ENCODE data around the gene PCNX2. TPM values are rescaled to one million over a fixed set of nuclear protein-coding genes. Genes with fewer than 3 reads are reported as not detected.
"Not testable (repeated sequence)": the region's sequence is repeated elsewhere in the genome, so short reads cannot be mapped to it uniquely, and the experiment has no call there.

PCNX2 gene
- total RNA-seq, 1 experiment from 2014 or later, result 11.0 TPM

DNA sequence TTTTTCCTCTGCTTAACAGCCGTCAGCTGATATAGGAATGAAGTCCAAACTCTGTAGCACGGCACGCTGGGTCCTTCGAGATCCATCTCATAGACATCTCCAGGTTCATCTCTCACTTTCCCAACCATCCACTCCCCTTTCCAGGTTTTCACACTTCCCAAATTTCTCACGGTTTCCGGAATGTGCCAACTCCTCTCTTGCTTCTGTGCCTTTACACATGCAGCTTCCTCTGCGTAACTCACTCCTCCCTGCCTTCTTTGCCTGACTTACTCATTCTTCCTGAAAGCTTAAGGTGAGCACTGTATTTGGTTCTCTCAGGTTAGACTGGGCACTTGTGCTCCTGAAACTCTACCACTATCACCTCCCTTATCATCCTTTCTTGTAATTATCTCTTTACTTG, 168.4 kb downstream of the PCNX2 start:
- Histone ChIP-seq H3K27me3 (replicated peaks) (no peaks in the 10 kb centered on the region), H3K27ac (no peak overlapping the region), H3K9me3 (replicated peaks) (no peaks in the 10 kb centered on the region), H3K36me3 (no peaks in the 10 kb centered on the region), H3K4me3 (no peak overlapping the region), H3K4me1 (replicated peaks) (no peaks in the 10 kb centered on the region)
- DNase-seq (ENCODE audit: low read depth in 1 of 2, low spot score in 2 of 2), result no peak

DNA sequence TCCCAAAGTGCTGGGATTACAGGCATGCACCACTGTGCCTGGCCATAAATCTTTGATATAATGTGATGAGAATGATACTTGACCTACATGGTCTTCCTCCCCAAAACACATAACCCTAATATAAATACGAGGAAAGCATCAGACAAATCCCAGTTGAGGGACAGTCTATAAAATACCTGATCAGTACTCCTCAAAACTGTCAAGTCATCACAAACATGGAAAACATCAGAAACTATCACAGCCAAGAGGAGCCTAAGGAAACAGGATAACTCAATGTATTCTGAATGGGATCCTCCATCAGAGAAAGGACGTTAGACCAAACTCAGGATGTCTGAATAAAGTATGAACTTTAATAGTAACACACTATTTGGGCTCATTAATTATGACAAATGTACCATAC, 172.7 kb downstream of the PCNX2 start:
- Histone ChIP-seq H3K9me3 (replicated peaks) (no peaks in the 10 kb centered on the region), H3K4me3 (no peak overlapping the region), H3K27me3 (replicated peaks) (no peaks in the 10 kb centered on the region), H3K4me1 (replicated peaks) (0 out of 2 replicates have a peak, but pooled peaks cover 6% of the 10 kb centered on the region), H3K36me3 (no peaks in the 10 kb centered on the region), H3K27ac (no peak overlapping the region)
- DNase-seq (ENCODE audit: low read depth in 1 of 2, low spot score in 2 of 2), result no peak

DNA sequence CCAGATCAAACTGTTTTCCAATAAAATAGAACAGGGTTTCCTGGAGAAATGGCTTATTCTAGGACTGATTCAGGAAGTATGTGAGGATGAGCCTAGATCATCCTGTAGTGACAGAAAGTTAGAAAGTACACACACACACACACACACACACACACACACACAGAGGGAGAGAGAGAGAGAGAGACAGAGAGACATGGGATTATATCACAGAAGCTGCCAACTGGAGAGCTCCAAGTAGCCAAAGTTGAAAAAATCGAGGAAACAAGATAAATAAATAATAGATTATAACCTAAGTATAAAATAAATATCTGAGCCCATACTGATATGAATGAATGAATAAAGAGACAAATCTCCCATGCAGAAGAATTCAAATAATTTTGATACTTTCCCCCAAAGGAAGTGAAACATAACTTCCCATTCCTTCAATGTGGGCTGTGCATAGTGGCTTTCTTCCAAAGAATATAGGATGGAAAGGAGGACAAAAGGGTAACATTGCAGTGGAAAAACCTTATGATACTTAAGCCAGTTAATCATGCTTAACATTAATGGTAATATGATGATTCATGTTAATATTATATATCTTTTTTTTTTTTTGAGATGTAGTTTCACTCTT, 173.5 kb downstream of the PCNX2 start:
- H3K4me1 ChIP-seq (replicated peaks), result 0 out of 2 replicates have a peak, but pooled peaks cover 6% of the 10 kb centered on the region
- no peaks in the 10 kb centered on the region for H3K36me3 ChIP-seq
- peak in 1 of 2 experiments; percentile 32 for DNase-seq (ENCODE audit: low read depth in 1 of 2, low spot score in 2 of 2)
- H3K4me3 ChIP-seq, result no peak overlapping the region
- H3K27ac ChIP-seq, result no peak overlapping the region
- no peaks in the 10 kb centered on the region for H3K9me3 ChIP-seq (replicated peaks)
- H3K27me3 ChIP-seq (replicated peaks), result no peaks in the 10 kb centered on the region

DNA sequence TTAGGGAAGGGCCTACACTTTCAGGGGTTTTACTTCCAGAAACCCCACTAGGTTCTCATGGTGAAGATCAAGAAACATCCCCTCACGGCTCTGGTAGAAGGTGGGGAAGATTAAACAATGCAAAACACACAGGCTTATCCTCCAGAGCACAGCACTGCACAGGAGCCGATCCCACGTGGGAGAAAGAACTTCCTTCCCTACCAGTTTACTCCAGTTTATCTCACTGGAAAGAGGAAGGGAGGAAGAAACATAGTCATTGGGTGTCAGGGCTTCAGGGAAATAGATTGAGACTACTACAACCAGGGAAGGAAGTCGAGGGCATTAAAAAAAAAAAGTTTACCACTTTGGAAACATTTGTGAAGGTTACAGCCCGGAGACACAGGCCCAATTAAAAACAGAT, 180.7 kb downstream of the PCNX2 start:
- H3K4me3 ChIP-seq, result no peak overlapping the region
- no peaks in the 10 kb centered on the region for H3K9me3 ChIP-seq (replicated peaks)
- H3K27ac ChIP-seq, result peak overlapping the region; percentile 100

DNA sequence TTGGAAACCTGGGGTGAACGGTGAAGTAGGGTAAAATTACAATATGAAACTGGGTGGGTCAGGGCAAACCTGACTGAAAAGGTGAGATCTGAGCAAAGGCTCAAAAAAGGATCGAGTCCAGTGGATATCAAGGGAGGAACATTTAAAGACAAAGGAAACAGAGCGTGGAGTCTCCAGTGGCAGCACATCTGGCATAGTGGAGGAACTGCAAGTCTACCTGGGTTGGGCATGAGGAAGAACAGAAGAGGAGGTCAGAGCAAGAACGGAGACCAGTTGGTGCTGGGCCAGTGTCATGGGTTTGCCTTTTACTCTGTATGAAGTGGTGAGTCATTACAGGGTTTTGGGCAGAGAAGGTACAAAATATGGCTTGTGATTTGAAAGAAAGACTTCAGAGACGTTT, 181.4 kb downstream of the PCNX2 start:
- Histone ChIP-seq H3K4me1 (replicated peaks) (peaks cover 33% of the 10 kb centered on the region), H3K9me3 (replicated peaks) (no peaks in the 10 kb centered on the region), H3K4me3 (no peak overlapping the region), H3K36me3 (no peaks in the 10 kb centered on the region), H3K27ac (peak overlapping the region; percentile 100), H3K27me3 (replicated peaks) (no peaks in the 10 kb centered on the region)
- peak in 1 of 2 experiments; percentile 48 for DNase-seq (ENCODE audit: low read depth in 1 of 2, low spot score in 2 of 2)

More for the DNA sequence above, 180.7 kb downstream of the PCNX2 start:
- peaks cover 33% of the 10 kb centered on the region for H3K4me1 ChIP-seq (replicated peaks)
- no peaks in the 10 kb centered on the region for H3K27me3 ChIP-seq (replicated peaks)
- H3K36me3 ChIP-seq, result no peaks in the 10 kb centered on the region
- DNase-seq (ENCODE audit: low read depth in 1 of 2, low spot score in 2 of 2), result no peak

DNA sequence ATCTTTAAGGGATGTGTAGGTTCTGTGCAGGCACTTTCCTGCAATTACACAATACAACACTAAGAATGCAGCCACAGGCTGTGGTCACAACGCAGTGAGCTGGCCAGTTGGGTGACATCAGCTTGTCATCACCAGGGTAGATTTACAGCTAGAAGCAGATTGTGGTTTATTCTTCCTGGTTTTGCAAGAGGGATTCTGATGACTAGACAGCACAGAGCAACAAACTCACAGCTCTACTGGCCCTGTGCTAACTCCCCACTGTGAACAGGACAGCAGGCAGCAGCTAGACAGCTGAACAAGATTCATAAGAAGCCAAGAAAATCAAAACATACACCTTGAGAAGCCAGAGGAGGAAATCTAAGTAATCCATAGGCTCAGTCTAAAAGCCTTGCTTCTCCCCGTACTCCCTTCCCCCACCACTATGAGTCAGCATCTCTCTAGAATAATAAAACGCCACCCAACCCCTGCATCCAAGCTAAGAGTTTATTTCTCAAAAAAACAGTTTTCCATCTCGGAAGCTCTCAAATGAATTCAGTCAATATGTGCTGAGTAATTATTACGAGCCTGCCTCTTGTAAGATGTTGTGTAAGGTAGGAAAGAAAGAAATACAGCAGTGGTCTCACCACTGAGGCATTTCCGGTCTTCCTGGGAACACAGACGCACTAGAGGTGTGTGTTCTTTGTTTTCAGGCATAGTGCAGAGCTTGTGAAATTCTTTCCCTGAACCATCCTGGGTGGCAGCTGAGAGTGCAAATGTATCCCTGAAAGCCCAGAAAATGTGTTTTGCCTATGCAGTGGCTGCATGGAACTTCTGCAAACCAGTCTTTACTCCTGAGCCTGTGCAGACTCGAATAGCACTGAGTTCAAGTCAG, 182.3 kb downstream of the PCNX2 start:
- H3K9me3 ChIP-seq (replicated peaks), result no peaks in the 10 kb centered on the region
- DNase-seq (ENCODE audit: low read depth in 1 of 2, low spot score in 2 of 2), result peak; percentile 92 to 98
- no peaks in the 10 kb centered on the region for H3K27me3 ChIP-seq (replicated peaks)
- no peaks in the 10 kb centered on the region for H3K36me3 ChIP-seq
- H3K27ac ChIP-seq, result peak overlapping the region; percentile 100
- H3K4me1 ChIP-seq (replicated peaks), result peaks cover 33% of the 10 kb centered on the region
- H3K4me3 ChIP-seq, result peak overlapping the region; percentile 8

DNA sequence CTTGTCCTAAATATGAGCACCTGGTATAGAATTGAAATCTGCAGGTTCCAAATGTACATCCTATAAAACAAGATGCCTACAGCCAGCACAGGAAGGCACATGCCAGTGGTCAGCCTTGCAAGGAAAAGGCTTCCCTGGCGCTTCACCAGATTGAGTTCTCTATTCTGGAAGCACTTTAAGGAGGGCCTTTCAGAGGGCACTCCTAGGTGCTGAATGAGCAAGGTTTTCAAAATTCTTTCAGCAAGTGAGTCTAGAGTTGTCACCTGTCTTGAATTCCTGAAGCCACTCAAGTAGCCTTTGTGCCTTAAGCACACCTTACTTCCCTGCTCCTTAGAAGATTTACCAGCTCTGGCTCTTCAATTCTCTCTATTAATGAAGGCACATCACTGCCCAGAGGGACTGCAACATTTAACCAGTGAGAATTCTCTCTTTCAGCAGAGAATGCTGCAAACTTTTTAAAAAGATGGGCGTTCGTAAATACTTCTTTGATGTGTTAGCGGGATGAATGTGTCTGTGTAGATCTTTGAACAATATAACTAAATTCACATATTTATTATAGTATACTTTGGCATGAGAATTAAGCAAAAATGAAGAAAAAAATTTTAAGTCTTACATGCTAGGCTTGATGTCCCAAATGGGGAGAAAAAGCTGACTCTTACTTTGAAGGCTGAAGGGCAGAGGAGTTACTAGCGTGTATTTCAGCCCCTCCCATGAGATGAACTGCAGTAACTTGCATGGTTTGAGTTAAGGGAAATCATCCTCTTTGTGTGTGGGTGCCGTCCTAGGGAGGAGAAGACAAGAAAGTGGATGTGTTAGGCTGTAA, 183.1 kb downstream of the PCNX2 start:
- peak overlapping the region; percentile 100 for H3K27ac ChIP-seq
- no peak for DNase-seq (ENCODE audit: low read depth in 1 of 2, low spot score in 2 of 2)
- no peaks in the 10 kb centered on the region for H3K36me3 ChIP-seq
- H3K4me1 ChIP-seq (replicated peaks), result peaks cover 33% of the 10 kb centered on the region
- H3K4me3 ChIP-seq, result no peak overlapping the region
- no peaks in the 10 kb centered on the region for H3K9me3 ChIP-seq (replicated peaks)
- H3K27me3 ChIP-seq (replicated peaks), result no peaks in the 10 kb centered on the region

DNA sequence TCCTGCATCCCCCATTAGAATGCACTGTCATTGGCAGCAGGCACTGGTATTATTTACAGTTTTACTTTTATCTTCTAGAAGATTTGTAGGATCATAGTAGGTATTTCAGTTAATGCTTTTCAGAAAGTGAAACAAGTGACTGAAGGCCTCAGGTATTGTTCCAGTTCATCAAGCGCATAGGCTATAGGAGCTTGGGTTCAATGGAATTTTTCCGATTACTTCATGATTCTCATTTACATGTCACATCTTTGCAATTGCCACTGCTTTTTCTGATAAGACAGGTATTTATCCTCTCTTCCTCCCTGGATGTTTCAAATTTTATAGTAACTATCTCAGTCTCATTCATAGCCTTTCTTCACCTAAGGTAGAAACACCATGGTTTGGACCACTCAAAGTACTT, 183.8 kb downstream of the PCNX2 start:
- Histone ChIP-seq H3K27me3 (replicated peaks) (no peaks in the 10 kb centered on the region), H3K27ac (peak overlapping the region; percentile 100; the same call in 1 of the 2 replicates), H3K36me3 (no peaks in the 10 kb centered on the region), H3K9me3 (replicated peaks) (no peaks in the 10 kb centered on the region), H3K4me1 (replicated peaks) (peaks cover 33% of the 10 kb centered on the region), H3K4me3 (no peak overlapping the region)
- DNase-seq (ENCODE audit: low read depth in 1 of 2, low spot score in 2 of 2), result no peak

DNA sequence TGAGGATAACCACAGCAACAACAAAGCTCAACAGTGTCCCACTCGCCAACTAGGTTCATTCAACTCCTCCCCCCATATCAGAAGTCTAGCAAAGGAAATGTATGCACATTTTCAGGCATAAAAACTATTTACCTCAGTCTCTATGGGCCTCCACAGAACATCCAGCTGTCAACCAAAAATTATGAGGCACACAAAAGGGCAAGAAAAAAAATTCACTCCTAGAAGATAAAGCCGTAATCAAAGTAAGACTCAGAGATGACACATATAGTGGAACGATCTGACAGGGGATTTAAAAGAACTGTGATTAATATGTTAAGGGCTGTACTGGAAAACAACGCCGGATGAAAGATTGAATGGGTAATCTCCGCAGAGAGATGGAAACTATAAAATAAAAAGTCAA, 186.4 kb downstream of the PCNX2 start:
- H3K27ac ChIP-seq, result no peak overlapping the region
- H3K9me3 ChIP-seq (replicated peaks), result no peaks in the 10 kb centered on the region
- H3K4me1 ChIP-seq (replicated peaks), result peaks cover 21% of the 10 kb centered on the region
- no peaks in the 10 kb centered on the region for H3K36me3 ChIP-seq
- DNase-seq (ENCODE audit: low read depth in 1 of 2, low spot score in 2 of 2), result no peak
- no peak overlapping the region for H3K4me3 ChIP-seq
- H3K27me3 ChIP-seq (replicated peaks), result no peaks in the 10 kb centered on the region

DNA sequence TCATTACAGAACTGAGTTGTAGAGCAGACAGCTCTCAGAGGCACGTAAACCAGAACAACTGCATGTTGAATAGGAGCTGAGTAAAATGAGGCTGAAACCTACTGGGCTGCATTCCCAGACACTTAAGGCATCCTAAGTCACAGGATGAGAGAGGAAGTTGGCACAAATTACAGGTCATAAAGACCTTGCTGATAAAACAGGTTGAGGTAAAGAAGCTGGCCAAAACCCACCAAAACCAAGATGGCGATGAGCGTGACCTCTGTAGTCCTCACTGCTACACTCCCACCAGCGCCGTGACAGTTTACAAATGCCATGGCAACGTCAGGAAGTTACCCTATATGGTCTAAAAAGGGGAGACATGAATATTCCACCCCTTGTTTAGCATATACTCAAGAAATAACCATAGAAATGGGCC, 187.8 kb downstream of the PCNX2 start:
- not testable (repeated sequence) for H3K36me3 ChIP-seq; H3K27ac ChIP-seq; H3K9me3 ChIP-seq (replicated peaks); H3K4me3 ChIP-seq; DNase-seq (ENCODE audit: low read depth in 1 of 2, low spot score in 2 of 2); H3K27me3 ChIP-seq (replicated peaks)
- peaks cover 11% of the 10 kb centered on the region for H3K4me1 ChIP-seq (replicated peaks)

DNA sequence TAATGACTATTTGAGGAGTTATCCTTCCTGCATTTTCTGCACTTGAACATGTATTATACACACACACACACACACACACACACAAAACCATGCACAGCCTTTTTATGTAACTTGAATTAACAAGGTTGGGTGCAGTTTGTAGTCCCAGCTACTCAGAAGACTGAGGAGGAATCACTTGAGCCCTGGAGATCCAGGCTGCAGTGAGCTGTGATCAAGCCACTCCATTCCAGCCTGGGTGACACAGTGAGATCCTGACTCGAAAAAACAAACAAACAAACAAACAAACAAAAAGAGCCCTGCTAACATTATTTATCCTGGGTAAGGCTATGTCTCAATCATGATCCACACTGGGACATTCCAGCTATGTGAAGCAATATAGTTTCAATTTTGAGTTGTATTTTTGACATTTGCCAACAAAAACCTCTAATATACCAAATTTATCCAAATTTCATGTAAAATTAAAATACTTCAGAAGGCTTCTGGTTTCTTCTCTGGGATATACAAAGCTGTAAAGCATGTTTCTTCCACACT, 188.3 kb downstream of the PCNX2 start:
- DNase-seq (ENCODE audit: low read depth in 1 of 2, low spot score in 2 of 2), result no peak
- H3K4me1 ChIP-seq (replicated peaks), result peaks cover 6% of the 10 kb centered on the region
- no peak overlapping the region for H3K27ac ChIP-seq
- H3K36me3 ChIP-seq, result peaks cover 5% of the 10 kb centered on the region; the same call in 1 of the 2 replicates
- no peaks in the 10 kb centered on the region for H3K9me3 ChIP-seq (replicated peaks)
- no peak overlapping the region for H3K4me3 ChIP-seq
- H3K27me3 ChIP-seq (replicated peaks), result no peaks in the 10 kb centered on the region

DNA sequence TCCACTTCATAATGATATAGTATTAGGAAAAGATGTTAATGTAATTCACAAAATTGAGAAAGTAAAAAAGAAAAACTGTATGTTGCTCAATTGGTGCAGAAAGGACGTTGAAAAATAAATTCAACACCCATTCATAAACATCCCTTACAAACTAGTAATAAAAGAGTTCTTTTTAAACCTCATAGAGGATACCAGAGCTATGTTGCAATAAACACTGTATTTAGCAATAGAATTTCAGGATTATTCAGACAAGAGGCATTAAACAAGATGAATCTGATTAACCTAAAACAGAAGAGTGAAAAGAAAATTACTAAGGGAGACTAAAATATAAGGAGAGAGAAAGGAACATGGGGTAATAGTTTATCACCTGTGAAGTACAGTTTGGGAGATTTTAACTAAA, 190.3 kb downstream of the PCNX2 start:
- H3K27ac ChIP-seq, result no peak overlapping the region
- H3K36me3 ChIP-seq, result peaks cover 5% of the 10 kb centered on the region; the same call in 1 of the 2 replicates
- DNase-seq (ENCODE audit: low read depth in 1 of 2, low spot score in 2 of 2), result no peak
- no peaks in the 10 kb centered on the region for H3K27me3 ChIP-seq (replicated peaks)
- H3K4me1 ChIP-seq (replicated peaks), result no peaks in the 10 kb centered on the region
- no peaks in the 10 kb centered on the region for H3K9me3 ChIP-seq (replicated peaks)
- no peak overlapping the region for H3K4me3 ChIP-seq

DNA sequence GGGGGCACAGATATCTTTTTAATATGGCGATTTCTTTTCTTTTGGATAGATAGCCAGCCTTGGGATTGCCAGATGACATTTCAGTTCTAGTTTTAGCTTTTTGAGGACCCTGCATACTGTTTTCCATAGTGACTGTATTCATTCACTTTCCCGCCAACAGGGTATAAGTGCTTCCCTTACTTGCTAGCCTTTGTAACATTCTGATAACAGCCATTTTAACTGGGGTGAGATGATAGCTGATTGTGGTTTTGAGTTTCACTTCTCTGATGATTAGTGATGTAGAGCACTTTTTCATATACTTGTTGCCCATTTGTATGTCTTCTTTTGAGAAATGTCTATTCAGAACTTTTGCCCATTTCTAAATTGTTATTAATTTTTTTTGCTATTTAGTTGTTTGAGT, 193.2 kb downstream of the PCNX2 start:
- no peaks in the 10 kb centered on the region for H3K9me3 ChIP-seq (replicated peaks)
- H3K36me3 ChIP-seq, result peaks cover 5% of the 10 kb centered on the region; the same call in 1 of the 2 replicates
- H3K27me3 ChIP-seq (replicated peaks), result no peaks in the 10 kb centered on the region
- H3K27ac ChIP-seq, result no peak overlapping the region
- no peak overlapping the region for H3K4me3 ChIP-seq
- H3K4me1 ChIP-seq (replicated peaks), result no peaks in the 10 kb centered on the region
- DNase-seq (ENCODE audit: low read depth in 1 of 2, low spot score in 2 of 2), result no peak
